ENCODE measurements around the gene AFMID.

The AFMID gene

DNA sequence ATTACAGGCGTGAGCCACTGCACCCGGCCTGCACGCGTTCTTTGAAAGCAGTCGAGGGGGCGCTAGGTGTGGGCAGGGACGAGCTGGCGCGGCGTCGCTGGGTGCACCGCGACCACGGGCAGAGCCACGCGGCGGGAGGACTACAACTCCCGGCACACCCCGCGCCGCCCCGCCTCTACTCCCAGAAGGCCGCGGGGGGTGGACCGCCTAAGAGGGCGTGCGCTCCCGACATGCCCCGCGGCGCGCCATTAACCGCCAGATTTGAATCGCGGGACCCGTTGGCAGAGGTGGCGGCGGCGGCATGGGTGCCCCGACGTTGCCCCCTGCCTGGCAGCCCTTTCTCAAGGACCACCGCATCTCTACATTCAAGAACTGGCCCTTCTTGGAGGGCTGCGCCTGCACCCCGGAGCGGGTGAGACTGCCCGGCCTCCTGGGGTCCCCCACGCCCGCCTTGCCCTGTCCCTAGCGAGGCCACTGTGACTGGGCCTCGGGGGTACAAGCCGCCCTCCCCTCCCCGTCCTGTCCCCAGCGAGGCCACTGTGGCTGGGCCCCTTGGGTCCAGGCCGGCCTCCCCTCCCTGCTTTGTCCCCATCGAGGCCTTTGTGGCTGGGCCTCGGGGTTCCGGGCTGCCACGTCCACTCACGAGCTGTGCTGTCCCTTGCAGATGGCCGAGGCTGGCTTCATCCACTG, 27.0 kb downstream of the AFMID start, which contains the start of gene BIRC5:
TSS of gene BIRC5 (plus strand) at position 238 of the 690 bp plus-strand sequence. CDS start at position 302, 64 bp downstream.
- no peak within 1 kb of the TSS for H3K27ac ChIP-seq
- no peak for DNase-seq (ENCODE audit: low read depth, low spot score)

DNA sequence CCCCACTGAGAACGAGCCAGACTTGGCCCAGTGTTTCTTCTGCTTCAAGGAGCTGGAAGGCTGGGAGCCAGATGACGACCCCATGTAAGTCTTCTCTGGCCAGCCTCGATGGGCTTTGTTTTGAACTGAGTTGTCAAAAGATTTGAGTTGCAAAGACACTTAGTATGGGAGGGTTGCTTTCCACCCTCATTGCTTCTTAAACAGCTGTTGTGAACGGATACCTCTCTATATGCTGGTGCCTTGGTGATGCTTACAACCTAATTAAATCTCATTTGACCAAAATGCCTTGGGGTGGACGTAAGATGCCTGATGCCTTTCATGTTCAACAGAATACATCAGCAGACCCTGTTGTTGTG, 27.5 kb downstream of the AFMID start:
- DNase-seq (ENCODE audit: low read depth, low spot score): no peak
- H3K27ac ChIP-seq: no peak overlapping the region

DNA sequence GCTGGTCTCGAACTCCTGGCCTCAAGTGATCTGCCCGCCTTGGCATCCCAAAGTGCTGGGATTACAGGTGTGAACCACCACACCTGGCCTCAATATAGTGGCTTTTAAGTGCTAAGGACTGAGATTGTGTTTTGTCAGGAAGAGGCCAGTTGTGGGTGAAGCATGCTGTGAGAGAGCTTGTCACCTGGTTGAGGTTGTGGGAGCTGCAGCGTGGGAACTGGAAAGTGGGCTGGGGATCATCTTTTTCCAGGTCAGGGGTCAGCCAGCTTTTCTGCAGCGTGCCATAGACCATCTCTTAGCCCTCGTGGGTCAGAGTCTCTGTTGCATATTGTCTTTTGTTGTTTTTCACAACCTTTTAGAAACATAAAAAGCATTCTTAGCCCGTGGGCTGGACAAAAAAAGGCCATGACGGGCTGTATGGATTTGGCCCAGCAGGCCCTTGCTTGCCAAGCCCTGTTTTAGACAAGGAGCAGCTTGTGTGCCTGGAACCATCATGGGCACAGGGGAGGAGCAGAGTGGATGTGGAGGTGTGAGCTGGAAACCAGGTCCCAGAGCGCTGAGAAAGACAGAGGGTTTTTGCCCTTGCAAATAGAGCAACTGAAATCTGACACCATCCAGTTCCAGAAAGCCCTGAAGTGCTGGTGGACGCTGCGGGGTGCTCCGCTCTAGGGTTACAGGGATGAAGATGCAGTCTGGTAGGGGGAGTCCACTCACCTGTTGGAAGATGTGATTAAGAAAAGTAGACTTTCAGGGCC, 32.4 kb downstream of the AFMID start:
- DNase-seq (ENCODE audit: low read depth, low spot score): no peak
- H3K27ac ChIP-seq: no peak overlapping the region

DNA sequence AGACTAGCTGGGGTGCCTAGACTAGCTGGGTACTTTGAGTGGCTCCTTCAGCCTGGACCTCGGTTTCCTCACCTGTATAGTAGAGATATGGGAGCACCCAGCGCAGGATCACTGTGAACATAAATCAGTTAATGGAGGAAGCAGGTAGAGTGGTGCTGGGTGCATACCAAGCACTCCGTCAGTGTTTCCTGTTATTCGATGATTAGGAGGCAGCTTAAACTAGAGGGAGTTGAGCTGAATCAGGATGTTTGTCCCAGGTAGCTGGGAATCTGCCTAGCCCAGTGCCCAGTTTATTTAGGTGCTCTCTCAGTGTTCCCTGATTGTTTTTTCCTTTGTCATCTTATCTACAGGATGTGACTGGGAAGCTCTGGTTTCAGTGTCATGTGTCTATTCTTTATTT, 35.9 kb downstream of the AFMID start:
- no peak for DNase-seq (ENCODE audit: low read depth, low spot score)
- no peak overlapping the region for H3K27ac ChIP-seq

DNA sequence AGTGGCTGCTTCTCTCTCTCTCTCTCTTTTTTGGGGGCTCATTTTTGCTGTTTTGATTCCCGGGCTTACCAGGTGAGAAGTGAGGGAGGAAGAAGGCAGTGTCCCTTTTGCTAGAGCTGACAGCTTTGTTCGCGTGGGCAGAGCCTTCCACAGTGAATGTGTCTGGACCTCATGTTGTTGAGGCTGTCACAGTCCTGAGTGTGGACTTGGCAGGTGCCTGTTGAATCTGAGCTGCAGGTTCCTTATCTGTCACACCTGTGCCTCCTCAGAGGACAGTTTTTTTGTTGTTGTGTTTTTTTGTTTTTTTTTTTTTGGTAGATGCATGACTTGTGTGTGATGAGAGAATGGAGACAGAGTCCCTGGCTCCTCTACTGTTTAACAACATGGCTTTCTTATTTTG, 36.6 kb downstream of the AFMID start:
- H3K27ac ChIP-seq: no peak overlapping the region
- DNase-seq (ENCODE audit: low read depth, low spot score): no peak

DNA sequence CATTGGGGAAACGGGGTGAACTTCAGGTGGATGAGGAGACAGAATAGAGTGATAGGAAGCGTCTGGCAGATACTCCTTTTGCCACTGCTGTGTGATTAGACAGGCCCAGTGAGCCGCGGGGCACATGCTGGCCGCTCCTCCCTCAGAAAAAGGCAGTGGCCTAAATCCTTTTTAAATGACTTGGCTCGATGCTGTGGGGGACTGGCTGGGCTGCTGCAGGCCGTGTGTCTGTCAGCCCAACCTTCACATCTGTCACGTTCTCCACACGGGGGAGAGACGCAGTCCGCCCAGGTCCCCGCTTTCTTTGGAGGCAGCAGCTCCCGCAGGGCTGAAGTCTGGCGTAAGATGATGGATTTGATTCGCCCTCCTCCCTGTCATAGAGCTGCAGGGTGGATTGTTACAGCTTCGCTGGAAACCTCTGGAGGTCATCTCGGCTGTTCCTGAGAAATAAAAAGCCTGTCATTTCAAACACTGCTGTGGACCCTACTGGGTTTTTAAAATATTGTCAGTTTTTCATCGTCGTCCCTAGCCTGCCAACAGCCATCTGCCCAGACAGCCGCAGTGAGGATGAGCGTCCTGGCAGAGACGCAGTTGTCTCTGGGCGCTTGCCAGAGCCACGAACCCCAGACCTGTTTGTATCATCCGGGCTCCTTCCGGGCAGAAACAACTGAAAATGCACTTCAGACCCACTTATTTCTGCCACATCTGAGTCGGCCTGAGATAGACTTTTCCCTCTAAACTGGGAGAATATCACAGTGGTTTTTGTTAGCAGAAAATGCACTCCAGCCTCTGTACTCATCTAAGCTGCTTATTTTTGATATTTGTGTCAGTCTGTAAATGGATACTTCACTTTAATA, 37.3 kb downstream of the AFMID start:
- no peak for DNase-seq (ENCODE audit: low read depth, low spot score)
- no peak overlapping the region for H3K27ac ChIP-seq

DNA sequence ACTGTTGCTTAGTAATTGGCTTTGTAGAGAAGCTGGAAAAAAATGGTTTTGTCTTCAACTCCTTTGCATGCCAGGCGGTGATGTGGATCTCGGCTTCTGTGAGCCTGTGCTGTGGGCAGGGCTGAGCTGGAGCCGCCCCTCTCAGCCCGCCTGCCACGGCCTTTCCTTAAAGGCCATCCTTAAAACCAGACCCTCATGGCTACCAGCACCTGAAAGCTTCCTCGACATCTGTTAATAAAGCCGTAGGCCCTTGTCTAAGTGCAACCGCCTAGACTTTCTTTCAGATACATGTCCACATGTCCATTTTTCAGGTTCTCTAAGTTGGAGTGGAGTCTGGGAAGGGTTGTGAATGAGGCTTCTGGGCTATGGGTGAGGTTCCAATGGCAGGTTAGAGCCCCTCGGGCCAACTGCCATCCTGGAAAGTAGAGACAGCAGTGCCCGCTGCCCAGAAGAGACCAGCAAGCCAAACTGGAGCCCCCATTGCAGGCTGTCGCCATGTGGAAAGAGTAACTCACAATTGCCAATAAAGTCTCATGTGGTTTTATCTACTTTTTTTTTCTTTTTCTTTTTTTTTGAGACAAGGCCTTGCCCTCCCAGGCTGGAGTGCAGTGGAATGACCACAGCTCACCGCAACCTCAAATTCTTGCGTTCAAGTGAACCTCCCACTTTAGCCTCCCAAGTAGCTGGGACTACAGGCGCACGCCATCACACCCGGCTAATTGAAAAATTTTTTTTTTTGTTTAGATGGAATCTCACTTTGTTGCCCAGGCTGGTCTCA, 38.1 kb downstream of the AFMID start:
- no peak for DNase-seq (ENCODE audit: low read depth, low spot score)
- H3K27ac ChIP-seq: no peak overlapping the region

DNA sequence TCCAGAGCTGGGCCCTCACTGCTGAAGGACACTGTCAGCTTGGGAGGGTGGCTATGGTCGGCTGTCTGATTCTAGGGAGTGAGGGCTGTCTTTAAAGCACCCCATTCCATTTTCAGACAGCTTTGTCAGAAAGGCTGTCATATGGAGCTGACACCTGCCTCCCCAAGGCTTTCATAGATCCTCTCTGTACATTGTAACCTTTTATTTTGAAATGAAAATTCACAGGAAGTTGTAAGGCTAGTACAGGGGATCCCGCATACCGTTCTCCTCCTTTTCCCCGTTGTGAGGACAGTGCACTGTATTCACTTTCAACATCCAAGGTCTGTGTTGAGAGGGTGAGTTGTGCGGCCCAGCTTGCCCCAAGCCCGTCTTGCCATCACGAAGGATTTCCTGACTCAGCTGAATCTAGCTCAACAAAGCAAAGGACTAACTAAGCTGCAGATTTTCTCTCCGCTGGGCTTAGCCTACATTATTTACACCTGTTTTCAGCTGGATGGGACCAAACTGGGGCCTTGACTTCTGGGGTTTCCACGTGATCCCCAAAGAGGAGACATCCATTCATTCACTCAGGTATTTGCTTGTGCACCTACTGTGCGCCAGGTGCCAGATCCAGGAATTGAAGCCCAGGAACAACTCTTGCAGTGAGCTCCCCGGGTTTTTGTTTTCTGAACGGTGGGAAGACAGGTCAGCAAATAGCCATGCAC, 39.0 kb downstream of the AFMID start:
- no peak overlapping the region for H3K27ac ChIP-seq
- DNase-seq (ENCODE audit: low read depth, low spot score): no peak

DNA sequence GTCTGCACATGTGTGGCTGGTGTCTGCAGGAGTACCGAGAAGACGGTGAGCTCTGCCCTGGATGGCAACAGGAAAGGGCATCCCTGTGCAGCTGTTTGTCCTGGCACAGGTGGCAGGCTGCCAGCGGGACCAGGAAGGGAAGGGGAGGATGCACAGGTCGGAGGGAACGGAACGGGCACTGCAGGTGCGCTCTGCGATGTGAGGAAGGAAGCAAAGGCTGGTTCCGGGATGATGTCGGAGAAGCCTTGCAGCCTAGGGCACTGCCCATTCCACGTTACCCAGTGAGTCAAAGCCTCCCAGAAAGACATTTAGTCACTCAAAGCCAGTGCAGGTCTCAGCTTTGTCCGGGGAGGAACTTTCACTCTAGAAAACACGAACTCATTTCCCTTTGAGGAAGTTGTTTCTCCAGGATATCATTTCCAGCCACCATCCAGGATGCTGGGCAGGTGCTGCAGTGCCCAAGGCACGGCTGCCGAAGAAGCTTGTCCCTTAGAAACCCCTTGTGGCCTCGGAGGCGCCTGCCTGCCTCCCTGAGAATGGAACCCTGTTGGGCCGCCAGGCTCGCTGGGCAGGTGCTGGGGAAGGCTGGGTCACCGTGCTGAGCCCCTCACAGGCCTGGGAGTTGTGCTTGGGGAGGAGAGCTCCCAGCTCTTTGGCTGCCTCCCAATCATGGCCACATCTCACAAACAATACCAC, 39.7 kb downstream of the AFMID start:
- H3K27ac ChIP-seq: no peak overlapping the region
- DNase-seq (ENCODE audit: low read depth, low spot score): no peak

DNA sequence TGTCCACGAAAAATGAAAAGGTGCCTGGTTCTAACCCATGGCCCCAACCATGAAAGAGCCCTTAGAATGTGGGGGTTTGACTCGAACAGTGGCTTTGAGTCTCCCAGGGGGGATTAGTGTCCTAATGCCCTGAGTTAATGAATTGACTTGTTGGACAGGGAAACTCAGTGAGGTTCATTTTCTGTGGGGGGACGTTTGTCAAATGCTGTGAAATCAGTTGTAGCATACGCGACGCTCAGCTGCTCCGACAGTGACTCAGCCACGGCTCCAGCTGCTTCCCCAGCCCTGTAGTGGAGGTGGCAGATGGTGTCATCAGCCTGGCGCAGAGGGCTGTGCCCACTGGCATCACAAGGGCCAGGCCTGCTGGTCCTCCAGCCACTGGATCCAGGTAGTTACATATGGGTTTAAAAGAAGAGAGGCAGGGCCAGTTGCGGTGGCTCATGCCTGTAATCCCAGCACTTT, 40.3 kb downstream of the AFMID start:
- no peak for DNase-seq (ENCODE audit: low read depth, low spot score)
- no peak overlapping the region for H3K27ac ChIP-seq

DNA sequence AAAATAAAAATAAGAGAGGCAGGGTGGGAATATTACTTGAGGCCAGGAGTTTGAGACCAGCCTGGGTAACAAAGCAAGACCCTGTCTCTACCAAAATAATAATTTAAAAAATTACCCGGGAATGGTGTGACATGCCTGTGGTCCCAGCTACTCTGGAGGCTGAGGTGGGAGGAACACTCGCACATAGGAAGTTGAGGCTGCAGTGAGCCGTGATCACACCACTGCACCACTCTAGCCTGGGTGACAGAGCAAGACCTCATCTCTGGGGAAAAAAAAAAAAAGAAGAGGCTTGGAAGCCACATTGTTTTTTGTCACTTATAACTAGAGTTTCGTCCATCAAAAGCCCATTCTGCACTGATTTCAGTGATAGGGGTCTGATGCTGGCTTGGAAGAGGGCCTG, 41.0 kb downstream of the AFMID start:
- H3K27ac ChIP-seq: no peak overlapping the region
- no peak for DNase-seq (ENCODE audit: low read depth, low spot score)

DNA sequence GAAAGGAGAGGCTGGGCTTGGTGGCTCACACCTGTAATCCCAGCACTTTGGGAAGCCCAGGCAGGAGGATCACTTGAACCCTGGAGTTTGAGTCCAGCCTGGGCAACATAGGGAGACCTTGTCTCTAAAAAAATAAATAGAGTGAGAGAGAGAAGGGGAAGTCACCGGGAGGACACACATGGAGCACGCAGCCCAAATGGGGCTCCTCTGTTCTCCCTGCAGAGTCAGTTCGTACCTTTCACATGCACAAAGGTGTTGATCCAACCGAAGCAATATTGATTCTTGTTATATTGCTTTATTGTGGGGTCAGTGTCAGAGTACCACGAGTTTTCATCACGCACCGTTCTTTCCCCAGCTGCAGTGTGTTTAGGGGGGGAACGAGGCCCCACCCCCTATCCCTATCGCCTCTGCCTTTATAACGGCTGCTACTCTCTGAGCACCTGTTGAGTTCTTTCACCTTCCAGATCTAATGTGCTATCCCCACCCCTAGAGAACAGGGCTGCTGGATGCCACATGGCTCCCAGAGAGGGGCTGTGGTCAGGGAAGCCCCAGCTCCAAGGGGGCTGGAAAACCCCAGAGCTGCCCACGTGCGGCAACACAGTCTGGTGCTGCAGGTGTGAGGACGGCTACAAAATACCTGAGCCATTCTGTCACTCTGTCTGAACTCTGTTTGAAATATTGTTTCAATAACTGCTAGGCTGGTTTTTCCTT, 43.2 kb downstream of the AFMID start:
- no peak for DNase-seq (ENCODE audit: low read depth, low spot score)
- H3K27ac ChIP-seq: no peak overlapping the region

DNA sequence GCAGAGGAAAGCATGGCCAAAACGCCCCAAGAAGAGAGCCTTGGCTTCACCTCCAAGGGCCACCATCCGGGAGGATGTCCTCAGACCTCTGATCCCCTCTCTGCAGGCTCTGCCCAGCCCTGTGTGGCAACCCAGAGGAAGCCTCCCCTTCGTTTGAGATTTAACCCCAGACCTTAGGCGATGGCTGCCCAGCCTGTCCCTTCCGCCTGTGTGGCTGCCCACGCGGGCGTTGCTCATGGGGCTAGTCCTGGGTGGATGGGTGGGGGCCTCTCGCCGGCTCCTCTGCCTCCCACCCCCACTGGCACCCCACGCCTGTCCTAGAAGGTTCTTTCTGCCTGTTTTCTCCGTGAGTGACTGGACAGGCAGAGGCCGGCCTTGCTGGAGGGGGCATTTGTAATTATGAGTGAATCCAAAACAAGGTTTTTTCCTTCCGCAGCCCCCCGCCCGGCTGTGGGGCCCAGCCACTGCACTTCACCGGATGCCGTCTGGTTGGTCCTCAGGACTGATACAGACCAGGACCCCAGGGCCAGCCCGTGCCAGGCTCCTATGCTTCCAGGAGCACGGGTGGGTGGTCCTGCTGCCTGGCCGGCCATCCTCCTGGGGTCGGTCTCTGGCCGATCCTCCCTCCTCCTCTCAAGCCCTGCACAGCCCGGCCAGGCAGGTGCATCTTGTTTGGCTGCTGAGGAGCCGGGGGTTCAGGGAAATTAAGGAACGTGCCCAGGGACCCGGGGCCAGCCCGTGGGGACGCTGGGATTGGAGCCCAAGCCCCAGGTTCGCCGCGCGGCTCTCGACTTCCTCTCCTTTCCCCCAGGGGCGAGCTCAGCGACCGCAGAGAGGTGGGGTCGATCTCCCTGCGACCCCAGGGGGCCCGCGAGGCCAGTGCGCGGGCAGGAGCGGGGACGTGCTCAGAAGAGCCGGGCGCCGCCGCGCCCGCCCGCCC, 44.1 kb downstream of the AFMID start, which contains the start of gene TMEM235:
TSS of gene TMEM235 (plus strand) at position 636 of the 940 bp plus-strand sequence. CDS start 393 bp downstream, outside the sequence.
- no peak for DNase-seq (ENCODE audit: low read depth, low spot score)

DNA sequence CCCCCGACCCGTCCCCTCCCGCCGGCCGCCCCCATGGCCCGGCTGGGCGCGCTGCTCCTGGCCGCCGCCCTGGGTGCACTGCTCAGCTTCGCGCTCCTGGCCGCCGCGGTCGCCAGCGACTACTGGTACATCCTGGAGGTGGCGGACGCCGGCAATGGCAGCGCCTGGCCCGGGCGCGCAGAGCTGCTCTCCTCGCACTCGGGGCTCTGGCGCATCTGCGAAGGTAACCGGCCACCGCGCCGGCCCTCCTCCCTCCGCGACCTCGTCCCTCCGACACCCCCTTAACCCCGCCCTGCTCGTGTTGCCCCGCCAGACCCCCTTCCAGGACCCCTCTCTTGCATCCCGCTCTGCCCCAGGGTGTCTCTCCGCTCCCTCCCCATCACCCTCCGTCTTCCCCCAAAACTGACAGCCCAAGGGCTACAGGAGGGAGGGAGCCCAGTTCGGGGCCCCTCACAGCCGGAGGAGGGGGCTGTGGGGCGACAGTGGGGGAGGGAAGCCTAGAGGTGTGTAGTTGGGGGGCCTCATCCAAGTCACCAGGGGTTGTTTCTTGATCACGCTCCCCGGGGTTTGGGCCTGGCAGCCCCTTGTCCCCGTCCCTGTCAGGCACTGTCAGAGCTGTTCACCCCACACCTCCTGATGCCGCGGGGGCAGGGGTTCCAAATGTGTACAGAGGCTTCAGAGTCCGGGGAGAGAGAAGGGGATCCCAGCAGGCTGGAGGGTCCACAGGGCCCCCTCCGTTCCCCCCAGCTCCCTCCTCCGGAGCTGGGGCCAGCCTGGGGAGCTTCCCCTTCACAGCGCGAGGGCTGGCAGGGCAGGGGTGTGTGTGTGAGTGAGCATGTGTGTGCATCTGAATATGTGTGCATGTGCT, 45.1 kb downstream of the AFMID start:
- H3K27ac ChIP-seq: no peak overlapping the region
- DNase-seq (ENCODE audit: low read depth, low spot score): no peak

More for the DNA sequence above, 44.1 kb downstream of the AFMID start, which contains the start of gene TMEM235:
- no peak within 1 kb of the TSS for H3K27ac ChIP-seq

DNA sequence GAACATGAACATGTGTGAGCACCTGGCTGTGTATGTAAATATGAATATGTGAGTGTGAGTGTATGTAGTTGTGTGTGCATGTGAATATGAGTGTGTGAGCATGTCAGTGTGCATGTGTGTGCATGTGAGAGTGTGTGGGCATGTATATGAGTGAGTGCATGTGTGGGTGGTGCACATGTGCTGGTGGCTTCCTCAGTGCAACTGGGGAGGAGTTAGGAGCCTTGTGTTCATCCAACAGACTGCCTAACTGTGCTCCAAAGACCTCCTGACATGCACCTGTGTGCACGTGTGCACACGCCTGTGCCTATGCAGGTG, 45.7 kb downstream of the AFMID start:
- no peak for DNase-seq (ENCODE audit: low read depth, low spot score)
- H3K27ac ChIP-seq: no peak overlapping the region

DNA sequence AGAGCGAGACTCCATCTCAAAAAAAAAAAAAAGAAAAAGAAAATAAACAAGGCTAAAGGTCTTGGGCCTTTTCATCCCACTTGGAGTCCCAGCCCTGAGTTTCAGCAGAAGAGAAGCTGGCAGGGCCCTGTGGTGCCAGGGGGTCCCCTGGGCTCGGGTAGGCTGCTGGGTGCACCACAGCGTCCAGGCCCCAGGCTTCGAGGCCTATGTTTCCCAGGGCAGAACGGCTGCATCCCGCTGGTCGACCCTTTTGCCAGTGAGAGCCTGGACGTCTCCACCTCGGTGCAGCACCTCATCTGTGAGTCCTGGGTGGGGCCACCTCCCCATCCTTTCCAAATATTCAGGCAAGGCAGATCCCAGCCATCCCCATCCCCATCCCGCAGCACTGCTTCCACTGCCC, 46.5 kb downstream of the AFMID start:
- no peak for DNase-seq (ENCODE audit: low read depth, low spot score)
- H3K27ac ChIP-seq: no peak overlapping the region

All from epithelial cell of prostate (primary cell).